Activated naive CD8-positive, alpha-beta T cell treated with anti-CD3 and anti-CD28 coated beads for 36 hours (primary cell): ENCODE data around the gene HSPBAP1. TPM values are rescaled to one million over a fixed set of nuclear protein-coding genes. Genes with fewer than 3 reads are reported as not detected.

Source experiments
- DNase-seq: peaks from one replicate; pipeline ENCODE4 v3.0.0; 2021
- H3K27ac Mint-ChIP-seq: one replicate; pipeline ENCODE4 v1.8.0; 2022; ENCODE audit warnings: mild to moderate bottlenecking, moderate library complexity, mixed read lengths
- H3K27me3 Mint-ChIP-seq: one replicate; pipeline ENCODE4 v1.8.0; 2022; ENCODE audit warnings: mild to moderate bottlenecking, mixed read lengths
- H3K36me3 Mint-ChIP-seq: one replicate; pipeline ENCODE4 v1.8.0; 2021; ENCODE audit warnings: mild to moderate bottlenecking, mixed read lengths
- H3K4me1 Mint-ChIP-seq: one replicate; pipeline ENCODE4 v1.8.0; 2021; ENCODE audit warnings: mixed read lengths
- H3K4me3 Mint-ChIP-seq: one replicate; pipeline ENCODE4 v1.8.0; 2022; ENCODE audit warnings: mild to moderate bottlenecking, moderate library complexity, mixed read lengths
- H3K9me3 Mint-ChIP-seq: one replicate; pipeline ENCODE4 v1.8.0; 2022; ENCODE audit warnings: mixed read lengths
- total RNA-seq, 2 experiments: library from RNA; stranded (reverse); gene quantifications; one replicate each; pipeline ENCODE4 v1.2.3, GENCODE V29; 2021

HSPBAP1 gene, protein sequence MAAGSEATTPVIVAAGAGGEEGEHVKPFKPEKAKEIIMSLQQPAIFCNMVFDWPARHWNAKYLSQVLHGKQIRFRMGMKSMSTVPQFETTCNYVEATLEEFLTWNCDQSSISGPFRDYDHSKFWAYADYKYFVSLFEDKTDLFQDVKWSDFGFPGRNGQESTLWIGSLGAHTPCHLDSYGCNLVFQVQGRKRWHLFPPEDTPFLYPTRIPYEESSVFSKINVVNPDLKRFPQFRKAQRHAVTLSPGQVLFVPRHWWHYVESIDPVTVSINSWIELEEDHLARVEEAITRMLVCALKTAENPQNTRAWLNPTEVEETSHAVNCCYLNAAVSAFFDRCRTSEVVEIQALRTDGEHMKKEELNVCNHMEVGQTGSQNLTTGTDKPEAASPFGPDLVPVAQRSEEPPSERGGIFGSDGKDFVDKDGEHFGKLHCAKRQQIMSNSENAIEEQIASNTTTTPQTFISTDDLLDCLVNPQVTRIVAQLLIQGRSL
- 1 to 10 TPM; 5.9 to 6.0 TPM for total RNA-seq

DNA sequence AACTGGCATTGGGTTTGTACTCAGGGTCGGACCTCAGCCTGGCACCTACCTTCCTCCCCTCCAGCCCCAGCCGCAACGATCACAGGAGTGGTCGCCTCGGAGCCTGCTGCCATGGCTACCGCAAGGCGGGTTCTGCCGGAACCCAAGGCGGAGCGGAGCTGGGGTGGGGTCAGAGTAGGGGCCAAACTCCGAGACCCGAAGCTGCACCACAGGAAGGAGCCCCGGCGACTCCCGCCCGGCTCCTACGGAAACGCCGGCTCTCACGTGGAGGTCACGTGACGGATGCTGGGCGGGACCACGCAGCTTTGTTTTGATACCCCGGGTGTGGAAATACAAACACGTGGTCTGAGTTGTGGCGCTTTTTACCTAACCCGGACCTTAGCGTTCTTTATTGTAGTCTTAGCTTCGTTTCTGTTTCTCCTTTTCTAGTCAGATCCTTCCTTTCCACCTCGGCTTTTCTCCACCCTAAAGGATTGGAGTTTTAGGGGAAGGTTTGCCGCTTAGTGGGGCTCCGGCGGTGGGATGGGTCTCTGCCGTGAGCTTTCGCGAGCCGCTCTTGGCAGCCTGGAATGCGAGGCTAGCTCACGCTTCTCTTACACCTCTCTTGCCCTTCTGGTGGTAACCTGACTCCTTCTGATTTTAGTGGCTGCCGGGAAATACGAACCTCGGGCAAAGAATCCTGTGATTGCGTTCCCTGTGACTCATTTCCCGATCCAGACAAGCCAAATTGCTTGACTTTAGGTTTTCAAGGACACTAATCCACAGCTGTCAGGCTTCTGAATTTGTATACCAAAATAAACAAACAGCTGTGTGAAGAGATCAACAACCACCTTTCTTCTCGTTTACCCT is at the start of gene HSPBAP1:
Gene HSPBAP1 (minus strand): TSS at position 264 of the 849 bp plus-strand sequence. CDS start 151 bp downstream, at position 113.
- DNase-seq, result peak; percentile 88
- Mint-ChIP-seq H3K4me3 (peak within 1 kb of the TSS; percentile 87), H3K4me1 (peaks cover 32% of the 10 kb centered on the region), H3K9me3 (no peaks in the 10 kb centered on the region), H3K27me3 (no peaks in the 10 kb centered on the region), H3K27ac (peak within 1 kb of the TSS; percentile 84), H3K36me3 (no peaks in the 10 kb centered on the region)

DNA sequence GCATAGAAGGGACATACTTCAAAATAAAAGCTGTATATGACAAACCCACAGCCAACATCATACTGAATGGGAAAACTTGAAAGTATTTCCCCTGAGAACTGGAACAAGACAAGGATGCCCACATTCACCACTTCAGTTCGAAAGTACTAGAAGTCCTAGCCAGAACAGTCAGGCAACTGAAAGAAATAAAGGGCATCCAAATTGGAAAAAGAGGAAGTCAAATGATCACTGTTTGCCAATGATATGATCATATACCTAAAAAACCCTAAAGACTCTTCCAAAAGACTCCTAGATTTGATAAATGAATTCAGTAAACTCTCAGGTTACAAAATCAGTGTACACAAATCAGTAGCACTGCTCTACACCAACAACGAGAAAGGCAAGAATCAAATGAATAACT is 42.0 kb upstream of the HSPBAP1 start:
- Mint-ChIP-seq H3K4me1 (no peaks in the 10 kb centered on the region), H3K9me3 (peaks cover 1% of the 10 kb centered on the region), H3K4me3 (no peak overlapping the region), H3K36me3 (peaks cover 24% of the 10 kb centered on the region), H3K27ac (no peak overlapping the region), H3K27me3 (no peaks in the 10 kb centered on the region)
- no peak for DNase-seq

DNA sequence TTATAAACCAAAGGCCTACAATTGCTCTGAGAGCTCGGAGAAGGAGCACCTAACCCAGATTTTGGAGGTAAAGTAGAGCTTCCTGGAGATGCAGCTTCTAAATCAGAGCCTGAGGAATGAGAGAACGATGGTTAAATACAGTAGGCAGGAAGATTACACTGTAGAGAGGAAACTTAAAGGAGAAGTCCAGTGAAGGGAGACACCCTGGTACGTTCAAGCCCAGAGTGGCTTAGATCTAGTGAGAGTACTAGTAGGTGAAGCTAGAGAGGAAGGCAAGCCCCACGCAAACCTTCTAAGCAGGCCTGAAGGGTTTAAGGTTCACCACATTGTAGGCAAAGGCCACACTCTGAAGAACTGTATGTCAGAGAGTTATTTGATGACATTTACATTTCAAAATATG is 34.6 kb upstream of the HSPBAP1 start:
- DNase-seq, result no peak

DNA sequence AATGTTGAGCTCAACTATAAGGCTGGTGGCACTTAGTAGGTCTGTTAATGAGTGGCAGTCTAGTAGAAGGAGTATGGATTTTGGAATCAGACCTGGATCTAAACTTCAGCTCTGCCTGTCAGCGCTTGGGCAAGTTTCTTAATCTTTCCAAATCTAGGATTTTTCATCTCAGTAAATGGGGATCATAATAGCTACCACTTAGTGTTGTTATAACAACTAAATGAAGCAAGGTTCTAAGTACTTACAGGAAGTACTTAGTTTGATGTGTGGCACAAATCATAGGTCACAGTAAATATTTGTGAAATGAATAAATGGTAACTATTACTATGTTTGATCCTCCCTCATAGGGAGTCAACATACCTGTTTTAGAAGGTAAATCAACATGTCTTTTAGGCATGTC is 32.6 kb upstream of the HSPBAP1 start:
- Mint-ChIP-seq H3K4me3 (no peak overlapping the region), H3K36me3 (peaks cover 10% of the 10 kb centered on the region), H3K27me3 (no peaks in the 10 kb centered on the region), H3K27ac (no peak overlapping the region), H3K9me3 (no peaks in the 10 kb centered on the region), H3K4me1 (no peaks in the 10 kb centered on the region)
- DNase-seq, result no peak

More for the DNA sequence above, 34.6 kb upstream of the HSPBAP1 start:
- Mint-ChIP-seq H3K4me1 (no peaks in the 10 kb centered on the region), H3K36me3 (peaks cover 13% of the 10 kb centered on the region), H3K27ac (no peak overlapping the region), H3K4me3 (no peak overlapping the region), H3K27me3 (no peaks in the 10 kb centered on the region), H3K9me3 (no peaks in the 10 kb centered on the region)

DNA sequence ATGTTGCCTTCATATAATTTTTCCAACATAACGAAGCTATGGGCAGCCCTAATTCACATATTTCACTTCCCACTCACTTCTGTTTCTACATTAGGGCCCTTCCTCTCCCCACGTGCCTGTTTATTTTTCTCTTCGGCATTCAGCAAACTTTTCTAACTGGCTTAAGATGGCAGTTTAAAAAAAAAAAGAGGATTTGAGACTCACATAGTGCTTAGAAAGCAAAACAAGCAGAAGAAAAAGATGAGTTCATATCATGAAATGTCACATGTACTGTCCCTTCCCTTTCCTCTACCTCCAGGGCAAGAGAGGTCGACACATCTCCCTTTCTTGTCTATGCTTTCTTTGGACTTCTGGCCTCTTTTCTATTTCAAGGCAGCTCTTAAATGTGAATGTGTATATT is 31.8 kb upstream of the HSPBAP1 start:
- Mint-ChIP-seq H3K36me3 (peaks cover 14% of the 10 kb centered on the region), H3K4me1 (no peaks in the 10 kb centered on the region), H3K9me3 (no peaks in the 10 kb centered on the region)

DNA sequence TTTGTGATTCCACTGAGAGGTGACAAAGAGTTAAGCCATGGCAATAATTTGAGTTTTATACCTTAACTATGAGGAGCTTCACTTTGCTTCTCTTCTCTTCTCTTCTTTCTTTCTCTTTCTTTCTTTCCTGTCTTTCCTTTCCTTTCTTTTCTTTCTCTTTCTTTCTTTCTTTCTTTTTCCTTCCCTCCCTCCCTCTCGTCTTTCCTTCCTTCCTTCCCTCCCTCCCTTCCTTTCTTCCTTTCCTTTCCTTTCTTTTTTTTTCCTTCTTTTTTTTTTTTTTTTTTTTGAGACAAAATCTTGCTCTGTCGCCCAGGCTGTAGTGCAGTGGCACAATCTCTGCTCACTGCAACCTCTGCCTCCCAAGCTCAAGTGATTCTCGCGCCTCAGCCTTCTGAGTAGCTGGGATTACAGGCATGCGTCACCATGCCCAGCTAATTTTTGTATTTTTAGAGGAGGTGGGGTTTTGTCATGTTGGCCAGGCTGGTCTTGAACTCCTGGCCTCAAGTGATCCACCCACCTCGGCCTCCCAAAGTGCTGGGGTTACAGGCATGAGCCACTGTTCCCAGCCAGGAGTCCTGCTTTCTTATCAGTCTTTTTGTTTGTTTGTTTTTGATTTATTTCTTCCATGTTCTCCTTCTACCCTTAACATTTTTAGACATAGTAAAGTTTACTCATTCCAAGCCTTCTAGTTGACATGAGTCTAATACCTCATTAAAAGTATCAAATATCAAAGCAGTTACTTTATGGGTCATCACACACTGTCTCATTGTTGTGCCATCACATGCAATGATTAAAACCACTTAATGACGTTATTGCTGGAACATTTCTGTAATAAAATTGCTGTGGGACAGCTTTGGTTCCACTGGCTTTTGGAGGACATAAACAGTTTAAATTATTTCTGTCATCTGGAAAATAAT is 31.1 kb upstream of the HSPBAP1 start:
- Mint-ChIP-seq H3K9me3 (no peaks in the 10 kb centered on the region), H3K4me1 (no peaks in the 10 kb centered on the region), H3K27me3 (no peaks in the 10 kb centered on the region), H3K27ac (no peak overlapping the region), H3K36me3 (peaks cover 14% of the 10 kb centered on the region), H3K4me3 (no peak overlapping the region)
- DNase-seq, result no peak

More for the DNA sequence above, 31.8 kb upstream of the HSPBAP1 start:
- no peak for DNase-seq
- Mint-ChIP-seq H3K27ac (no peak overlapping the region), H3K4me3 (no peak overlapping the region), H3K27me3 (no peaks in the 10 kb centered on the region)

DNA sequence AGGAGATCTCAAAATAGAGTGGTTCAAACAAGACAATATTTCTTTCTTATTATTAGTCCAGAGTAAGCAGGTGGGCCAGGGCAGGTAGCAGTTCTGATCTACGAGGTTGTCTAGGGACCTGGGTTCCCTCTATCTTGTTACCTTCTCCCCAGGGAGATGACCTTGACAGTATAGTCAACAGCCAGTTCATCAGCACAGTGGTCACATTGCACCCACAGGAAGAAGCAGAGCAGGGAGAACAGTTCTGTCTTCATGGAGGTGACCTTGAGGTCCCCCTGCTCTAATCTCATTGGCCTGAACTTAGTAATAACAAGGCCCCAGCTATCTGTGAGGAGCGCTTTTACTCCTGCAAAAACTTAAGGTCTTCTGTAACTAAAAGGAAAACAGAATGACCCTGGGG is 23.0 kb upstream of the HSPBAP1 start:
- Mint-ChIP-seq H3K27ac (no peak overlapping the region), H3K9me3 (no peaks in the 10 kb centered on the region), H3K27me3 (no peaks in the 10 kb centered on the region), H3K4me1 (no peaks in the 10 kb centered on the region), H3K36me3 (peaks cover 7% of the 10 kb centered on the region), H3K4me3 (no peak overlapping the region)
- no peak for DNase-seq

DNA sequence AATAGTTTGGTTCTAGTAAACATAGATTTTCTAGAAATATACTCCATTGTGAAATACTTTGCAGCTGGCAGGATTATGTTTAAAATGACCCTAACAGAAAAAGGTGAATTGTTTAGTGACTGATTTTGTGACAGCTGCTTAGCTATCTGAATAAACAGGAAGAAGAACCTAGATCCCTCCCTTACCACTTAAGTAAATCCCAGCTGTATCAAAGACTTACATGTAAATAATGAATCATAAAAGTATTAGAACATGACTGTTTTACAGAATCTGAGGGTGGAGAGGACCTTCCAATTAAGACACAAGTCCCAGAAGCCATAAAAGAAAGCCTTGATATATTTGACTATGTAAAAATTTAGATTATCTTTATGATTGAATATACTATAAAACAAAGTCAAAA is 17.1 kb upstream of the HSPBAP1 start:
- Mint-ChIP-seq H3K4me1 (no peaks in the 10 kb centered on the region), H3K9me3 (no peaks in the 10 kb centered on the region), H3K27me3 (no peaks in the 10 kb centered on the region), H3K4me3 (no peak overlapping the region), H3K27ac (no peak overlapping the region), H3K36me3 (peaks cover 8% of the 10 kb centered on the region)
- no peak for DNase-seq

DNA sequence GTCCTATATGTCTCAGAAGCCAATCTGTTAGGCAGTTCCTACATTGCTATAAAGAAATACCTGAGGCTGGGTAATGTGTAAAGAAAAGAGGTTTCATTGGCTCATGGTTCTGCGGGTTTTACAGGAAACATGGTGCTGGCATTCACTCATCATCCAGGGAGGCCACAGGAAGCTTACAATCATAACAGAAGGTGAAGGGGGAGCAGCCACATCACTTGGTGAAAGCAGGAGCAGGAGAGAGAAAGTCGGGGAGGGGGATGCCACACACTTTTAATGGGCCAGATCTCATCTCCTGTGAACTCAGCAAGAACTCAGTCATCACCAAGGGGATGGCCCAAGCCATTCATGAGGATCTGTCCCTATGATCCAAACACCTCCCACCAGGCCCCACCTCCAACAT is 10.3 kb upstream of the HSPBAP1 start:
- no peak for DNase-seq
- peaks cover 6% of the 10 kb centered on the region for H3K4me1 Mint-ChIP-seq
- no peaks in the 10 kb centered on the region for H3K27me3 Mint-ChIP-seq
- H3K9me3 Mint-ChIP-seq, result no peaks in the 10 kb centered on the region
- H3K4me3 Mint-ChIP-seq, result no peak overlapping the region
- no peak overlapping the region for H3K27ac Mint-ChIP-seq
- peaks cover 12% of the 10 kb centered on the region for H3K36me3 Mint-ChIP-seq

DNA sequence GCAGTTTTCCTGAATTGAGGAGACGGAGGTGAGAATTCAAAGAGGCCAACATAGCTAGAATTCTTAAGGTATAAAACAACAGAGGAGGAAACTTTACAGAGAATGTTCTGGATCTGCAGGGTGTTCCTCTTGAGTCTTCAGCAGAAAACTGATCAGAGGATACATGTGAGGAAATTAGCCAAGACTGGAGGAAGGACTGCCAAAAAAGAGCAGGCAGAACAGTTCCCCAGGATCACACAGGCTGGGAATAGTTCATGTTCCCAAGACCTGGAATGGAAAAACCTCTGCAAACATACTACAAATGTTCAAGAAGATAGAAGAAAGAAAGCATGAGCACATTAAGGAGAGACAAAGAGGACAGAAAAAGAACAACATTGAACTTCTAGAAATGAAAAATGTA is 8.7 kb upstream of the HSPBAP1 start:
- Mint-ChIP-seq H3K9me3 (no peaks in the 10 kb centered on the region), H3K4me3 (no peak overlapping the region)

DNA sequence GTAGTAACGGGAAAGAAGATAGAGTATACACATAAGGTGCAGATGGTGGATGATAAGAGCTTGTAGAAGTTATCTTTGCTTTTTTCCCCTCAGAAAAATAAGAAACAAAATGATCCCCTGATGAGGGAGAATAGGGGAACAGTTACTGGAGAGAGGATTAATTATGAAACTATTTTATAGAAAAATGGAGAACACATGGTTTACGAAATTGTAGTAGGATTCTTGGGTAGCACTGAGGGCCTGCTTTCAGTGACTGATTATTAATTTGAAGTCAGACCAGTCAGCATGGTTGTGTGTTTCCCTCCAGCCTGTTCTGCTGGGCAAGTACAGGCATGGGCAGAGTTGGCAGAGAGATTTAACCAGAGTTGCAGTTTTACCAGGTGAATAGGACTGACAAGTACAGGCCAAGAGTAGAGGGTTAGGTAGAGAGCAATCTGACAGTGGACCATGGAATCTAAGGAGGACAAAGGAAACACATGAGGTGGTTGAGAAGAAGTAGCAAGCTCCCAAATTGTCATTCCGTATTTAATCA is 7.1 kb upstream of the HSPBAP1 start:
- no peak for DNase-seq
- Mint-ChIP-seq H3K4me1 (peaks cover 20% of the 10 kb centered on the region), H3K27me3 (no peaks in the 10 kb centered on the region), H3K36me3 (peaks cover 7% of the 10 kb centered on the region), H3K9me3 (no peaks in the 10 kb centered on the region), H3K4me3 (no peak overlapping the region), H3K27ac (no peak overlapping the region)

More for the DNA sequence above, 8.7 kb upstream of the HSPBAP1 start:
- Mint-ChIP-seq H3K27ac (no peak overlapping the region), H3K27me3 (no peaks in the 10 kb centered on the region), H3K4me1 (peaks cover 6% of the 10 kb centered on the region), H3K36me3 (peaks cover 8% of the 10 kb centered on the region)
- no peak for DNase-seq

DNA sequence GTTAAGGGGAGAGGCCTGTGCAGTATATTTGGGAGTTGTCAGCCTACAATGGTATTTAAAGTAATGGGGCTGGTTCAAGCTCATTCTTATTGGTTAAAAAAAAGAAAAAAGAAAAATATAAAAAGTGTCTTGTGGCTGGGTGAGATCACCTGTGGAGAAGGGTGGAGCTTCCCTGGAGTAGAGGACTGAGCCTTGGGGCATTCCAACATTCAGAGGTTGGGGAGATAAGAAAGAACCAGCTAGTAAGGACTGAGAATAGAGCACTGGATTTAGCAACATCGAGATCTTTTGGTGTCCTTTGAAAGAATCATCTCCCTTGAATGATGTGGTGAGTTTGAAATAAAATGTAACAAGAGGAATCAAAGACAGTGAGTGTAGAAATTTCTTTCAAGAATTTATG is 6.4 kb upstream of the HSPBAP1 start:
- H3K4me1 Mint-ChIP-seq, result peaks cover 23% of the 10 kb centered on the region
- H3K9me3 Mint-ChIP-seq, result no peaks in the 10 kb centered on the region
- H3K27me3 Mint-ChIP-seq, result no peaks in the 10 kb centered on the region

DNA sequence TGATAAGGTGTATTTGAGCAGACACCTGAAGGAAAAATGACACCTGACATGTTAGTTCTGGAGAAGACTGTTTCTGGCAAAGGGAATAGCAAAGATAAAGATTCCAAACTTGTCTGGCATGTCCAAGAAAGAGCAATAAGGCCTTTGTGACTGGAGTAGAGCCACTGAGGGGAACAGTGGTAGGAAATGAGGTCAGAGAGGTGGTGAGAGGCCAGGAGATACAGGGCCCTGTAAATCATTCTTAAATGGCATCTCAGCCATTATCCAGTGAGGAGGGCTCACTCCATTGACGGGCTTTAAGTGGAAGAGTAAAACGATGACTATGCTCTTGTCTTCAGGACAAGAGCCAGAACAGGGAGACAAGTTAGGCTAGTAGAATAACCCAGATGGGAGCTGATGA is 5.7 kb upstream of the HSPBAP1 start:
- DNase-seq, result no peak
- no peaks in the 10 kb centered on the region for H3K9me3 Mint-ChIP-seq
- H3K4me3 Mint-ChIP-seq, result no peak overlapping the region
- peaks cover 25% of the 10 kb centered on the region for H3K4me1 Mint-ChIP-seq
- H3K36me3 Mint-ChIP-seq, result peaks cover 7% of the 10 kb centered on the region
- H3K27ac Mint-ChIP-seq, result no peak overlapping the region
- H3K27me3 Mint-ChIP-seq, result no peaks in the 10 kb centered on the region

More for the DNA sequence above, 6.4 kb upstream of the HSPBAP1 start:
- DNase-seq, result no peak
- peaks cover 7% of the 10 kb centered on the region for H3K36me3 Mint-ChIP-seq
- H3K27ac Mint-ChIP-seq, result no peak overlapping the region
- no peak overlapping the region for H3K4me3 Mint-ChIP-seq

DNA sequence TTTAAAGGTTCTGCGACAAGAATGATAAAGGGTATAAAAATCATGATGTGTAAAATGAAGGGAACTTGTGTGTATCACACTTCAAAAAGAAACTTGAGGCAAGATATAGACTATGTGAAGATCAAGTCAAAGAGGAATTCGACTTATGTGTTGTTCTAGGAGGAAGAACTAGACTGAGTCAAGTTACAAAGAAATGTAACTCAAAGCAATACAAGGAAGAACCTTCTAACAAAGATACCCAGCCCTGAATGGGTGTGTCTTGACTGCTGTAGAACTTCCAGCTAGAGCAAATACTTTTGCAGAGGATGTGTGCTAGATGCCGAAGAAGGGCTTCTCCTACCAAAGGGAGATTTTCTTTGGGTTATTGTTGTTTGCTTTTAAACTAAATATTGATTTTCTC is 3.7 kb upstream of the HSPBAP1 start:
- no peak for DNase-seq
- Mint-ChIP-seq H3K4me1 (peaks cover 29% of the 10 kb centered on the region), H3K36me3 (peaks cover 3% of the 10 kb centered on the region), H3K27ac (no peak overlapping the region), H3K9me3 (no peaks in the 10 kb centered on the region), H3K4me3 (peak overlapping the region; percentile 6), H3K27me3 (no peaks in the 10 kb centered on the region)
